Ovary (tissue), 3 donors: ENCODE data around the gene DRD4.

Source experiments
- CTCF ChIP-seq, 3 donors: fragments of 450-650 bp in 2 of 3; fragments of 200-600 bp in 1 of 3; IDR thresholded peaks; one replicate each; pipeline versions ENCODE4 v1.5.1 to v1.8.0; 2016 to 2022; ENCODE audit warnings: antibody characterized with exemption in 3 of 3, mild to moderate bottlenecking in 1 of 3
- POLR2A ChIP-seq: fragments of 450-650 bp; IDR thresholded peaks from one replicate; pipeline ENCODE4 v1.6.1; 2017; ENCODE audit warnings: antibody characterized with exemption, mild to moderate bottlenecking, moderate library complexity
- donor health status: DM: no; HTN: no; CAD: no.

DNA sequence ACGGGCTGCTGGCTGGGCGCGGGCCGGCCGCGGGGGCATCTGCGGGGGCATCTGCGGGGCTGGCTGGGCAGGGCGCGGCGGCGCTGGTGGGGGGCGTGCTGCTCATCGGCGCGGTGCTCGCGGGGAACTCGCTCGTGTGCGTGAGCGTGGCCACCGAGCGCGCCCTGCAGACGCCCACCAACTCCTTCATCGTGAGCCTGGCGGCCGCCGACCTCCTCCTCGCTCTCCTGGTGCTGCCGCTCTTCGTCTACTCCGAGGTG, 194 bp downstream of the DRD4 start:
- no peak for TF ChIP-seq CTCF (IDR thresholded peaks at IDR 0.05)
- TF ChIP-seq POLR2A: no peak
